ENCODE measurements around the gene PTMS.
A peak's percentile ranks its signal among the peaks of the same experiment; 100 is the strongest.

The PTMS gene

DNA sequence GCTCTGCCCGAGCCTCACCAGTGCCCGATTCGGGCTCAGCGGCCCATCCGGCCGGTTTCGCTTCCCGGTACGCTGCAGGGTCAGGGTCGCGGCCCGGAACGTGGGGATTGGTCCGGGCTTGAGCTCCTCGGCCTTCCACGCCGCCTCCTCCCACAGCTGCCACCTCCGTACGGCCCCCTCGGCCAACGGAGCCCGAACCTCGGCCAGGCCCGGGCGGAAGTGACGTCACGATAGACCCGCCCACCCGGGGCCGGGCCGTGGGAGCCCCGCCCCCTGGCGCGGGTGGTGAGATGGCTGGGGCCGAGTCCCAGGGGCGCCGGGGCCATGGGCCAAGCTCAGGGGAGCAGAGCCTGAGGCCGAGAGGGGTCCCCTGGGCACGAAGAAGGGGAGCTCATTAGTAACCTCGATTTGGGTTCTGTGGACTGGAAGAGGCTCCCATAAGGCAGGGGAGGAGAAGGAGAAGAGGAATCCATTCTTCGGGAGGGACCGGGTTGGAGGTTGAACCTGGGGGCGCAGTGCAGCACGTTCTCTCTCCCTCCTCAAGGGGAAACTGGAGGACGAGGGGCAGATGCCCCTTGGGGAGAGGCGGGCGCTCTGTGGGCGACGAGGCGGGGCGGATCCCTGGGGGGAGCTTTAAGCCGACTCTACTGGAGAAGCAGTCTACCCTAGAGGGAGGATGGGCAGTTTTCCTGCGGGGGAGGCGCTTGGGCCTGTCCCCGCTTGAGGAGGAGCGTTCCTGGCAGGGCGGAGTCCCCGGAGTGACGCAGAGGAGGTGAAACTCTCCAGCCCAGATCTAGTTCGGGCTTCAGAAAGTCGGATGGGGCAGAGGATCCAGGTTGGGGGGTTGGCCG, 13.0 kb upstream of the PTMS start, which contains the start of gene MLF2 (continued):
- TF ChIP-seq BCL11B (tag by site-specific recombination; IDR thresholded peaks at IDR 0.05; ENCODE audit: low read depth) (peak; percentile 72; the same call in 1 of the 2 replicates), GLI4 (tag by site-specific recombination; IDR thresholded peaks at IDR 0.05) (peak; percentile 26; the same call in 1 of the 2 replicates), KLF9 (tag by site-specific recombination; IDR thresholded peaks at IDR 0.05; ENCODE audit: low read depth) (peak; percentile 96), ZNF16 (tag by site-specific recombination; IDR thresholded peaks at IDR 0.05; ENCODE audit: low read depth) (peak; percentile 27; the same call in 1 of the 2 replicates), ZIC2 (tag by site-specific recombination; IDR thresholded peaks at IDR 0.05) (peak; percentile 90), ZBTB8A (tag by site-specific recombination; IDR thresholded peaks at IDR 0.05) (peak; percentile 93), ZNF449 (tag by site-specific recombination; IDR thresholded peaks at IDR 0.05) (peak; percentile 80), ZNF433 (tag by site-specific recombination; IDR thresholded peaks at IDR 0.05; ENCODE audit: low read depth) (no peak), ZEB2 (tag by site-specific recombination; IDR thresholded peaks at IDR 0.05) (peak; percentile 58), ZNF654 (tag by site-specific recombination; IDR thresholded peaks at IDR 0.05; ENCODE audit: low read depth) (peak; percentile 98; the same call in 1 of the 2 replicates), ZNF645 (tag by site-specific recombination; IDR thresholded peaks at IDR 0.05) (no peak), ZSCAN30 (tag by site-specific recombination; IDR thresholded peaks at IDR 0.05) (peak; percentile 26; the same call in 1 of the 2 replicates), TRIM28 (IDR thresholded peaks at IDR 0.05; ENCODE audit: borderline replicate concordance, low read length) (peak; percentile 89), ZBTB48 (tag by site-specific recombination; IDR thresholded peaks at IDR 0.05) (peak; percentile 90), ZNF701 (tag by site-specific recombination; IDR thresholded peaks at IDR 0.05) (no peak), ZSCAN5A (tag by site-specific recombination; IDR thresholded peaks at IDR 0.05) (peak; percentile 66; the same call in 1 of the 2 replicates), ZXDB (tag by site-specific recombination; IDR thresholded peaks at IDR 0.05) (peak; percentile 100), OSR2 (tag by site-specific recombination; IDR thresholded peaks at IDR 0.05) (peak; percentile 73), ZNF146 (tag by site-specific recombination; IDR thresholded peaks at IDR 0.05) (no peak), ZNF138 (tag by site-specific recombination; IDR thresholded peaks at IDR 0.05; ENCODE audit: borderline replicate concordance) (no peak), AEBP2 (tag by site-specific recombination; IDR thresholded peaks at IDR 0.05; ENCODE audit: borderline replicate concordance) (no peak), YY1 (tag by site-specific recombination; IDR thresholded peaks at IDR 0.05) (peak; percentile 51; the same call in 1 of the 2 replicates)
- TF ChIP-seq, protein P1, sequence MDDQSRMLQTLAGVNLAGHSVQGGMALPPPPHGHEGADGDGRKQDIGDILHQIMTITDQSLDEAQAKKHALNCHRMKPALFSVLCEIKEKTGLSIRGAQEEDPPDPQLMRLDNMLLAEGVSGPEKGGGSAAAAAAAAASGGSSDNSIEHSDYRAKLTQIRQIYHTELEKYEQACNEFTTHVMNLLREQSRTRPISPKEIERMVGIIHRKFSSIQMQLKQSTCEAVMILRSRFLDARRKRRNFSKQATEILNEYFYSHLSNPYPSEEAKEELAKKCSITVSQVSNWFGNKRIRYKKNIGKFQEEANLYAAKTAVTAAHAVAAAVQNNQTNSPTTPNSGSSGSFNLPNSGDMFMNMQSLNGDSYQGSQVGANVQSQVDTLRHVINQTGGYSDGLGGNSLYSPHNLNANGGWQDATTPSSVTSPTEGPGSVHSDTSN (CRISPR knock-in tag; IDR thresholded peaks at IDR 0.05): 0 out of 2 replicates have a peak, but pooled peaks have one; percentile 76
- TF ChIP-seq, protein P2, sequence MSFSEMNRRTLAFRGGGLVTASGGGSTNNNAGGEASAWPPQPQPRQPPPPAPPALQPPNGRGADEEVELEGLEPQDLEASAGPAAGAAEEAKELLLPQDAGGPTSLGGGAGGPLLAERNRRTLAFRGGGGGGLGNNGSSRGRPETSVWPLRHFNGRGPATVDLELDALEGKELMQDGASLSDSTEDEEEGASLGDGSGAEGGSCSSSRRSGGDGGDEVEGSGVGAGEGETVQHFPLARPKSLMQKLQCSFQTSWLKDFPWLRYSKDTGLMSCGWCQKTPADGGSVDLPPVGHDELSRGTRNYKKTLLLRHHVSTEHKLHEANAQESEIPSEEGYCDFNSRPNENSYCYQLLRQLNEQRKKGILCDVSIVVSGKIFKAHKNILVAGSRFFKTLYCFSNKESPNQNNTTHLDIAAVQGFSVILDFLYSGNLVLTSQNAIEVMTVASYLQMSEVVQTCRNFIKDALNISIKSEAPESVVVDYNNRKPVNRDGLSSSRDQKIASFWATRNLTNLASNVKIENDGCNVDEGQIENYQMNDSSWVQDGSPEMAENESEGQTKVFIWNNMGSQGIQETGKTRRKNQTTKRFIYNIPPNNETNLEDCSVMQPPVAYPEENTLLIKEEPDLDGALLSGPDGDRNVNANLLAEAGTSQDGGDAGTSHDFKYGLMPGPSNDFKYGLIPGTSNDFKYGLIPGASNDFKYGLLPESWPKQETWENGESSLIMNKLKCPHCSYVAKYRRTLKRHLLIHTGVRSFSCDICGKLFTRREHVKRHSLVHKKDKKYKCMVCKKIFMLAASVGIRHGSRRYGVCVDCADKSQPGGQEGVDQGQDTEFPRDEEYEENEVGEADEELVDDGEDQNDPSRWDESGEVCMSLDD (tag by site-specific recombination; IDR thresholded peaks at IDR 0.05): peak; percentile 99
- TF ChIP-seq, protein P3, sequence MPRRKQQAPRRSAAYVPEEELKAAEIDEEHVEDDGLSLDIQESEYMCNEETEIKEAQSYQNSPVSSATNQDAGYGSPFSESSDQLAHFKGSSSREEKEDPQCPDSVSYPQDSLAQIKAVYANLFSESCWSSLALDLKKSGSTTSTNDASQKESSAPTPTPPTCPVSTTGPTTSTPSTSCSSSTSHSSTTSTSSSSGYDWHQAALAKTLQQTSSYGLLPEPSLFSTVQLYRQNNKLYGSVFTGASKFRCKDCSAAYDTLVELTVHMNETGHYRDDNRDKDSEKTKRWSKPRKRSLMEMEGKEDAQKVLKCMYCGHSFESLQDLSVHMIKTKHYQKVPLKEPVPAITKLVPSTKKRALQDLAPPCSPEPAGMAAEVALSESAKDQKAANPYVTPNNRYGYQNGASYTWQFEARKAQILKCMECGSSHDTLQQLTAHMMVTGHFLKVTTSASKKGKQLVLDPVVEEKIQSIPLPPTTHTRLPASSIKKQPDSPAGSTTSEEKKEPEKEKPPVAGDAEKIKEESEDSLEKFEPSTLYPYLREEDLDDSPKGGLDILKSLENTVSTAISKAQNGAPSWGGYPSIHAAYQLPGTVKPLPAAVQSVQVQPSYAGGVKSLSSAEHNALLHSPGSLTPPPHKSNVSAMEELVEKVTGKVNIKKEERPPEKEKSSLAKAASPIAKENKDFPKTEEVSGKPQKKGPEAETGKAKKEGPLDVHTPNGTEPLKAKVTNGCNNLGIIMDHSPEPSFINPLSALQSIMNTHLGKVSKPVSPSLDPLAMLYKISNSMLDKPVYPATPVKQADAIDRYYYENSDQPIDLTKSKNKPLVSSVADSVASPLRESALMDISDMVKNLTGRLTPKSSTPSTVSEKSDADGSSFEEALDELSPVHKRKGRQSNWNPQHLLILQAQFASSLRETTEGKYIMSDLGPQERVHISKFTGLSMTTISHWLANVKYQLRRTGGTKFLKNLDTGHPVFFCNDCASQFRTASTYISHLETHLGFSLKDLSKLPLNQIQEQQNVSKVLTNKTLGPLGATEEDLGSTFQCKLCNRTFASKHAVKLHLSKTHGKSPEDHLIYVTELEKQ (tag by site-specific recombination; IDR thresholded peaks at IDR 0.05; ENCODE audit: borderline replicate concordance): 0 out of 2 replicates have a peak, but pooled peaks have one; percentile 21
